OCI-M1 (cell line): ENCODE data around the gene MUC5AC.

Source experiments
- DNase-seq: peaks from one replicate; lab custom pipeline; 2025; lab: John Stamatoyannopoulos, UW

The MUC5AC gene

DNA sequence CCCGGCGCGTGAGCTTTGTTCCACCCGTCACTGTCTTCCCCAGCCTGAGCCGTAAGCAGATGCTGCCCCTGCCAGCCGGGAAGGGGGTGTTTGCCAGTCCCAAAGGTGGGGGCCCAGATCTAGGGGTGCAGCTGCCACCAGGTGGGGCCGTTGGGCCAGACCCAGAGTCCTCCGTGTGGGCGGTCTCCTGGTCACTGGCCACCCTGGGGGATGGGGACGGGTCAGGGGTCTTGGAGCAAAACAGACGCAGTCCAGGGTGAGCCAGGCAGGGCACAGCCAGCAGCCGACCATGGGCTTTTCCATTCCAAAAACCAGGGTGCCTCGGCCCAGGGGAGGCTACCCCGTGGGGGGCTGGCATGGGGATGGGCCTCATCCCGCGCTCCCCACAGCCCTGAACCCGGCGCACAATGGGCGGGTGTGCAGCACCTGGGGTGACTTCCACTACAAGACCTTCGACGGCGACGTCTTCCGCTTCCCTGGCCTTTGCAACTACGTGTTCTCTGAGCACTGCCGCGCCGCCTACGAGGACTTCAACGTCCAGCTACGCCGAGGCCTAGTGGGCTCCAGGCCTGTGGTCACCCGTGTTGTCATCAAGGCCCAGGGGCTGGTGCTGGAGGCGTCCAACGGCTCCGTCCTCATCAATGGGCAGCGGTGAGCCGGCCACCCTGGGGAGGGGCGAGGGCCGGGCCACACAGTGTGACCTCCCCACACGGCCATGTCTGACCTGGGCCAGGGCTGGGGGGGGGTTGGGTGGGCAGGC, 68.7 kb downstream of the MUC5AC start:
- DNase-seq: no peak

GRCh38 chr11:1226986-1227550, 69.3 kb downstream of the MUC5AC start:
- no peak for DNase-seq

DNA sequence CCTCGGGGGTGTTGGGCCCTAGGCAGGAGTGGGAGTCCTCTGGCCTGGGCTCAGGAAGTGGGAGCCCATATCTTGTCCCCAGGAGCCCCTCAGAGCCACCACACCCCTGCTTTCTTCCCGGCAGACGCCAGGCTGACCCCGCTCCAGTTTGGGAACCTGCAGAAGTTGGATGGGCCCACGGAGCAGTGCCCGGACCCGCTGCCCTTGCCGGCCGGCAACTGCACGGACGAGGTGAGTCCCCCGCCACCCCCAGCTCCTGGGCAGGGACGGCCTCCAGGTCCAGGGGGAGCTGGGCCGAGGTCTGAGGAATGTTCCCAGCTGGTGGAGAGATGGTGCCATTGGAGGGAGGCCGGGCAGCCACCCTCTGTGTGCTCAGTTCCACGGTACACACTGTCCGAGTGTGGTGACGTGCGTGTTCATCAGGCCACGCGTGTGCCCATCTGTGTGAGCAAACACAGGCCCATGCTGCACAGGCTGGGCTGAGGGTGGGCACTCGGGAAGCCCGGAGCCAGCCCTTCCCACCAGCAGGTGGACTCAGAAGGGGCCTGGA, 69.9 kb downstream of the MUC5AC start:
- no peak for DNase-seq

DNA sequence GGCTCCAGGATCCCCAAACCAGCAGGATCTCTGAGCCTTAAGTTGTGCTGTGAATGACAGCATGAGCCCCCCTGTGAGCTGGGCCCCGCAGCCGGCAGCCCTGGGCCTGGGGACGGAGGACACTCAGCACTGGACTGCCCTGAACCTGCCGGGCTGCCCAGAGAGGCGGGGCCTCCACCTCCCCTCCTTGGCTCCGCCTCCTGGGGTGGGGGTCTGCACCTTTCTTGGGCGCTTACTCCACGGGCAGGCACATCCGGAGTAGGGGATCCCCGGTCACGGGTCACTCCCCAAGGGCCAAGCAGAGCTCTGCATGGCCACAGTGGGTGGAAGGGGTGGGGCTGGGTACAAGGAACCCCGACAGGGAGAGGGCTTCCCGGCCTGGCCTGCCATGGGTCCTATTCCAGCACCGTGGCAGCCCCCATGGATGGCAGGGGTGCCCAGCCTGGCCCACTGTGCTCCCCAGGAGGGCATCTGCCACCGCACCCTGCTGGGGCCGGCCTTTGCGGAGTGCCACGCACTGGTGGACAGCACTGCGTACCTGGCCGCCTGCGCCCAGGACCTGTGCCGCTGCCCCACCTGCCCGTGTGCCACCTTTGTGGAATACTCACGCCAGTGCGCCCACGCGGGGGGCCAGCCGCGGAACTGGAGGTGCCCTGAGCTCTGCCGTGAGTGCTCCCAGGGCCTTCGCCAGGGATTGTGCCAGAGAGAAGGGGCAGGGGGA, 70.5 kb downstream of the MUC5AC start:
- DNase-seq: no peak

GRCh38 chr11:1228921-1229451, 71.2 kb downstream of the MUC5AC start:
- no peak for DNase-seq

DNA sequence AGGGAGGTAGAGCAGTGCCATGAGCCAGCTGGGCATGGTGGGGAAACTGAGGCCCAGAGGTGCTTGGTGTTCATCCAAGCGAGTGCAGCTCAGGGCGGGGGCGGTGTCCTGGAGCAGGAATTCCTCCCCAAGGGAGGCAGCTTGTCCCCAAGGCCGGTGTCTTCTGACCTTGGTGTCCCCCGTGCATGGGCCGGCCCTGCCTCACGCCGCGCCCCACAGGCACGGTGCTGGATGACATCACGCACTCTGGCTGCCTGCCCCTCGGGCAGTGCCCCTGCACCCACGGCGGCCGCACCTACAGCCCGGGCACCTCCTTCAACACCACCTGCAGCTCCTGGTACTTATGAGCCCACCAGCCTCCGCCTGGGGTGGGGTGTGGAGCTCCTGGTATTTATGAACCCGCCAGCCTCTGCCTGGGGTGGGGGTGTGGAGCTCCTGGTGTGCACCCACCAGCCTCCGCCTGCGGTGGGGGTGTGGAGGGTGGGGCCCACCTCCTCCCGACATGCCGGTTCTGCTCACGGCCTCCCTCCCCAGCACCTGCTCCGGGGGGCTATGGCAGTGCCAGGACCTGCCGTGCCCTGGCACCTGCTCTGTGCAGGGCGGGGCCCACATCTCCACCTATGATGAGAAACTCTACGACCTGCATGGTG, 71.8 kb downstream of the MUC5AC start:
- no peak for DNase-seq

GRCh38 chr11:1230121-1230455, 72.3 kb downstream of the MUC5AC start:
- DNase-seq: no peak

DNA sequence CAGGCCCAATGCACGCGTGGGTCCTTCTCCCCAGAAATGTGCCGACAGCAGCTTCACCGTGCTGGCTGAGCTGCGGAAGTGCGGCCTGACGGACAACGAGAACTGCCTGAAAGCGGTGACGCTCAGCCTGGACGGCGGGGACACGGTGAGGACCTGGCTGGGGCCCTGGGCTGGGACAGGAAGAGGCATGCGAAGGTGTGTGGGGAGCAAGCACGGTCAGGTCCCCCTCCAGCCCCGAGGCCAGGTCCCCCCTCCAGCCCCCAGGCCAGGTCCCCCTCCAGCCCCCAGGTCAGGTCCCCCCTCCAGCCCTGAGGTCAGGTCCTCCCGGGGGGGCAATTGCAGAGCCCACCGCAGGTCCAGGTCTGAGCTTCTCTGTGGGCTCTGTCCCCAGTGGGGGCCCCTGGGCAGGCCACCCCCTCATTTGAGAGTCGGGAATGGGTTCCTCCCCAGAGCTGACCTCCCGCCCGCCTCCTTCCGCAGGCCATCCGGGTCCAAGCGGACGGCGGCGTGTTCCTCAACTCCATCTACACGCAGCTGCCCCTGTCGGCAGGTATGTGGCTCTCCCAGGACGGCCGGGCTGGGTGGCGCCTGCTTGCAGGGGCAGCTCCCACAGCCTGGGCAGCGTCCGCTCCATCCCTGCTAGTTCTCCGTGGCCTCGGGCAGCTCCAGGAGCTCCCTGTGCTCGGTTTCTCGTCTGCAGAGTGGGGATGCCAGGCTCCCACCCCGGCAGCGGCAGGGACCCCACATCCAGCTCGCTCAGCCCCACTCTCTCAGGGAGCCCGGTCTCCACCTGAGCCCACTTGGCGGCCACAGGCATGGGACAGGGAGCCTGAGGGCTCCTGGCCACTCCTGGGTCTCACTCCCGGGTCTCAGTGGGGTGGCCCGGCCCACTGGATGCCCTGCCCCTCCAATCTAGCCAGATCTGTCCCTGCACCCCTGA, 73.0 kb downstream of the MUC5AC start:
- no peak for DNase-seq

GRCh38 chr11:1231396-1232020, 73.8 kb downstream of the MUC5AC start:
- DNase-seq: no peak

DNA sequence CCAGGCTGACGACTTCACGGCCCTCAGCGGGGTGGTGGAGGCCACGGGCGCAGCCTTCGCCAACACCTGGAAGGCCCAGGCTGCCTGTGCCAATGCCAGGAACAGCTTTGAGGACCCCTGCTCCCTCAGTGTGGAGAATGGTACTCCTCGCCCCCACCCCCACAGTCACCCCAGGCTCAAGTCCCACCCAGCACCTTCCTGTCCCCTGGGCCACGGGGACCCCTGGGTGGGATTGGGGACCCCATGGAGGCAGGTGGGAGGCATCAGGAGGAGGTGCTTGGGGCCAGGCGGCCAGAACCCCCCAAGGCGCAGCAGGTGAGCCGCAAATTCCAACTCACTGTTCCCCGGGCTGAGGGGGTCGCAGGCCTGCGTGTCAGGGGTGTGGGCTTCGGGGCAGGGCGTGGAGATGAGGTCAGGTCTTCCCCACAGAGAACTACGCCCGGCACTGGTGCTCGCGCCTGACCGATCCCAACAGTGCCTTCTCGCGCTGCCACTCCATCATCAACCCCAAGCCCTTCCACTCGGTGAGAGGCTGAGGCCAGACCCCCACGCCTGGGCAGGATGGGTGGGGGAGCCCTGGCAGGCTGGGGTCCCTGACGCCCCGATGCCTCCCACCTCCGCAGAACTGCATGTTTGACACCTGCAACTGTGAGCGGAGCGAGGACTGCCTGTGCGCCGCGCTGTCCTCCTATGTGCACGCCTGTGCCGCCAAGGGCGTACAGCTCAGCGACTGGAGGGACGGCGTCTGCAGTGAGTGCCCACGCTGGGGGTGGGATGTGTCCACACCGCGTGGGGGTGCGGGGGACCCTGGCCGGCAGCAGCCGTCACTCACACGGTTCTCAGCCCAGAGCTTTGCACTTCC, 74.5 kb downstream of the MUC5AC start:
- no peak for DNase-seq

DNA sequence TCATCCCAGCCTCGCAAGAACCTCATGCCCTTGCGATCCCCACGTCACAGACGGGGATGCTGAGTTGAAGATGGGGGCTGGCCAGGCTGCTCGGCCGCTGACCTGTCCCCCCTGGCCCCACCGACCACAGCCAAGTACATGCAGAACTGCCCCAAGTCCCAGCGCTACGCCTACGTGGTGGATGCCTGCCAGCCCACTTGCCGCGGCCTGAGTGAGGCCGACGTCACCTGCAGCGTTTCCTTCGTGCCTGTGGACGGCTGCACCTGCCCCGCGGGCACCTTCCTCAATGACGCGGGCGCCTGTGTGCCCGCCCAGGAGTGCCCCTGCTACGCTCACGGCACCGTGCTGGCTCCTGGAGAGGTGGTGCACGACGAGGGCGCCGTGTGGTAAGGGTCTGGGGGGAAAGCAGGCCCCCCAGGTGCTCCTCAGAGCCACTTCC, 75.1 kb downstream of the MUC5AC start:
- no peak for DNase-seq

DNA sequence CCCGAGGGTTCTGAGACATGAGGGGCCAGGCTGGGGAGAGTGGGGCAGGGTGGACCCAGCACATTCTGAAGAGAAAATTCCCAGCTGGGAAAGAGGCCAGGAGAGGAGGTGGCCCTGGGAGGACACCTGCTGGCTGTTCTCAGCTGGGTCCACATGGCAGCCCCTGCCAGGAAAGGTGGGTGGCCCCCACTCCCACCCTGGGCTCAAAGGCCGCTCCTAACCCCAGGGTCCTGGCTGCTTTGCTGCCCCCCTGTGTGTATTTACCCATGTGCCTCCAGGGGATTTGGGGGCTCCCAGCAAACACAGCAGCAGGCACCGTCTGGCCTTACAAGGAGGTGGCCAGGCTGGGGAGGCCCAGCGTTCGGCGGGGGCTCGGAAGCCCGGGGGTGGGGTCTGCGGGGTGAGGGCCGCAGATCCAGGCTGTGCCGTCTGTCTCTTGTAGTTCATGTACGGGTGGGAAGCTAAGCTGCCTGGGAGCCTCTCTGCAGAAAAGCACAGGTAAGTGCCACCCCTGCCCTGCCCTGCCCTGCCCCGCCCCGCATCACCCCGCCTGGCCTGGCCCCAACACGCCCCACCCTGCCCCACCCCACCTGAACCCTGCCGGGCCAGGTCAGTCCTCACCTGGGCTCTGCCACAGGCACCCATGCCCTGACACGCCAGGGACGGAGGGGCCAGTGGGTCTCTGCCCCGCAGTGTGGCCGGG, 75.7 kb downstream of the MUC5AC start:
- DNase-seq: no peak

DNA sequence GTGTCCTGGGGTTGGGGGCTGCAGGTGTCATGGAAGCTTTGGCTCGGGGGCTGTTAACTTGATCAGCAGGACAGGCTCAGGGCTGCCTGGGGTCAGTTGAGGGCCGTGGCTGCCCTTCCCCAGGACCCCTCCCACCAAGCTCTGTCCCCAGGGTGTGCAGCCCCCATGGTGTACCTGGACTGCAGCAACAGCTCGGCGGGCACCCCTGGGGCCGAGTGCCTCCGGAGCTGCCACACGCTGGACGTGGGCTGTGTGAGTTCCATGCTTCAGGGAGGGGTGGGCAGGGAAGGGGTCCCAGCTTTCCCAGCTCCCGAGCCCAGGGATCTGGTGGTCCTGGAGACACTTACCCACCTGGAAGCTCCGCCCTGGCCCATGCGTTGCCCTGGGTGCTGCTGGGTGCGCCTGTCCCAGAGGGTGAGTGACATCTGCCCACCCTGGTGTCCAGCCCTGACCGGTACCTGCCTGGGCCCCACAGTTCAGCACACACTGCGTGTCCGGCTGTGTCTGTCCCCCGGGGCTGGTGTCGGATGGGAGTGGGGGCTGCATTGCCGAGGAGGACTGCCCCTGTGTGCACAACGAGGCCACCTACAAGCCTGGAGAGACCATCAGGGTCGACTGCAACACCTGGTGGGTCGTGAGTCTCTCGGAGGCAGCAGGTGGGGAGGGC, 76.4 kb downstream of the MUC5AC start:
- no peak for DNase-seq

DNA sequence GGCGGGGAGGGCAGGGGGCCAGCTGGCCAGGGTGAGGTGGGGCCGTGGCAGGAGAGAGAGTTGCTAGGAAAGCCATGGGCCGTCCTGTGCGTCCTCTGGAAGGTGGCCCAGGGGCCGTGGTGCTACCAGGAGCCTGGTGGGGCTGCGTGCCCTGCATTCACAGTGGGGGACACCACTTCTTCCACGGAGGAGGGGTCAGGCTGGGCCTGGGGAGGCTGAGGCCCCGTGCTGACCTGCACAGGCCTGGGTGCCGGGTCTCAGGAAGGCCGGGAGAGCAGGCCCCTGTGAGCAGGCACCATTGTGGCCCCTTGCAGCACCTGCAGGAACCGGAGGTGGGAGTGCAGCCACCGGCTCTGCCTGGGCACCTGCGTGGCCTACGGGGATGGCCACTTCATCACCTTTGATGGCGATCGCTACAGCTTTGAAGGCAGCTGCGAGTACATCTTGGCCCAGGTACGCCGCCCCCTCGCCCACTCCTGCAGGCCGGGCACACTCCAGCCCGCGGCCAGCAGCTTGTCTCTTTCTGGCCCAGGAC, 77.1 kb downstream of the MUC5AC start:
- no peak for DNase-seq

GRCh38 chr11:1235306-1235900, 77.7 kb downstream of the MUC5AC start:
- no peak for DNase-seq

- DNase-seq: no peak
Observed at GRCh38 chr11:1235901-1236315, 78.2 kb downstream of the MUC5AC start.

DNA sequence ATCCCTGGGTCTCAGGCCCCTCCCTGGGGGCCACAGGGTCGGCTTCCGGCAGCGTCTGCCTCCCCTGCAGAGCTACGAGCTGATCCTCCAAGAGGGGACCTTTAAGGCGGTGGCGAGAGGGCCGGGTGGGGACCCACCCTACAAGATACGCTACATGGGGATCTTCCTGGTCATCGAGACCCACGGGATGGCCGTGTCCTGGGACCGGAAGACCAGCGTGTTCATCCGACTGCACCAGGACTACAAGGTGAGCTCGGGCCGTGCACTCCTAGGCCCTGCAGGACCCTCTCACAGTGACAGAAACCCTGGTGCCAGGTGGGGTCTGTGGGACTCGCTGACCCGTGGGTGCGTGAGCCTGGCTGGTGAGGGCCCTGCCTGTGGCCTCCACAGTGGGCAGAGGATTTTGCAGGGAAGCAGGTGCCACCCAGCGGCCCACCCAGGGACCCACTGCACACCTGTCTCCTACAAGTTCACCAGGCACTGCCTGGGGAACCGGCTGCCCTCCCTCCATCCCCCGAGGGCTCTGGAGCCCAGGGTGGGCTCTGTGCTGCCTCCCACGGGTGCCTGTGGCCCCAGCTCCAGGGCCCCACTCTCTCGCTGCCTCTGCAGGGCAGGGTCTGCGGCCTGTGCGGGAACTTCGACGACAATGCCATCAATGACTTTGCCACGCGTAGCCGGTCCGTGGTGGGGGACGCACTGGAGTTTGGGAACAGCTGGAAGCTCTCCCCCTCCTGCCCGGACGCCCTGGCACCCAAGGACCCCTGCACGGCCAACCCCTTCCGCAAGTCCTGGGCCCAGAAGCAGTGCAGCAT, 78.8 kb downstream of the MUC5AC start:
- DNase-seq: no peak
